Smooth muscle cell (in vitro differentiated cells): ENCODE results near the gene OBSL1. TPM values are rescaled to one million over a fixed set of nuclear protein-coding genes. Genes with fewer than 3 reads are reported as not detected.

Source experiments
- DNase-seq: peaks from one replicate; lab custom pipeline; 2025; ENCODE audit not compliant: unreplicated experiment; lab: John Stamatoyannopoulos, UW
- H2AFZ ChIP-seq: fragments of 200-600 bp; sonication (generic); 2 replicates; pipeline ENCODE4 v1.6.0; 2016; ENCODE audit warnings: antibody characterized with exemption, low read depth, mild to moderate bottlenecking
- H3F3A ChIP-seq: fragments of 200-600 bp; sonication (generic); 2 replicates; pipeline ENCODE4 v1.6.0; 2017; ENCODE audit warnings: antibody characterized with exemption, low read depth
- H3K27ac ChIP-seq: fragments of 200-600 bp; sonication (generic); 2 replicates; pipeline ENCODE4 v1.5.1; 2016; ENCODE audit warnings: low read depth, mild to moderate bottlenecking
- H3K27me3 ChIP-seq: fragments of 200-600 bp; sonication (generic); 2 replicates; pipeline ENCODE4 v1.6.1; 2016; ENCODE audit warnings: low read depth, mild to moderate bottlenecking
- H3K36me3 ChIP-seq: fragments of 200-600 bp; sonication (generic); 2 replicates; pipeline ENCODE4 v1.5.1; 2016; ENCODE audit warnings: low read depth
- H3K4me1 ChIP-seq: fragments of 200-600 bp; sonication (generic); 2 replicates; pipeline ENCODE4 v1.5.1; 2016; ENCODE audit warnings: low read depth
- H3K4me2 ChIP-seq: fragments of 200-600 bp; sonication (generic); 2 replicates; pipeline ENCODE4 v1.6.0; 2016; ENCODE audit warnings: mild to moderate bottlenecking
- H3K4me3 ChIP-seq: fragments of 200-600 bp; sonication (generic); 2 replicates; pipeline ENCODE4 v1.5.1; 2016; ENCODE audit warnings: mild to moderate bottlenecking
- H3K79me2 ChIP-seq: fragments of 200-600 bp; sonication (generic); 2 replicates; pipeline ENCODE4 v1.6.0; 2016; ENCODE audit warnings: low read depth, mild to moderate bottlenecking
- H3K9ac ChIP-seq: fragments of 200-600 bp; sonication (generic); 2 replicates; pipeline ENCODE4 v1.6.0; 2016; ENCODE audit warnings: low read depth
- H3K9me3 ChIP-seq: fragments of 200-600 bp; sonication (generic); replicated peaks from 2 replicates; pipeline ENCODE4 v1.5.1; 2016; ENCODE audit warnings: low read depth
- H4K20me1 ChIP-seq: fragments of 200-600 bp; sonication (generic); 2 replicates; pipeline ENCODE4 v1.6.0; 2016; ENCODE audit warnings: low read depth
- CTCF ChIP-seq: fragments of 200-600 bp; sonication (generic); IDR thresholded peaks from 2 replicates; pipeline ENCODE4 v1.5.1; 2017; ENCODE audit warnings: borderline replicate concordance, mild to moderate bottlenecking, antibody characterized with exemption; ENCODE audit not compliant: insufficient read depth, poor library complexity, severe bottlenecking
- WGBS: methylation state at CpG from one replicate; pipeline ENCODE4 v1.1.7; 2016; ENCODE audit warnings: low lambda C conversion rate; 5-methylcytosine and 5-hydroxymethylcytosine counted together
- polyA plus RNA-seq: library from polyadenylated mRNA; unstranded; fragments of >200 nt; fragmentation: Nextera tagmentation; extraction: Ambion mirVana; gene quantifications from 2 replicates; pipeline ENCODE4 v1.2.1, GENCODE V29; 2016
- total RNA-seq: library from RNA; depleted of rRNA; stranded (reverse); fragments of >200 nt; gene quantifications from 2 replicates; pipeline ENCODE4 v1.2.3, GENCODE V29; 2014

The OBSL1 gene
- total and polyA plus RNA-seq, 2 experiments from 2014 or later: 51.1 to 71.9 TPM

GRCh38 chr2:219560037-219560892 is 11.1 kb downstream of the OBSL1 start:
- H3K9ac ChIP-seq: no peak overlapping the region
- H3K36me3 ChIP-seq: no peaks in the 10 kb centered on the region
- 64% methylated on average over 6 of the region's 8 CpGs for WGBS
- H3K27ac ChIP-seq: no peak overlapping the region
- no peak overlapping the region for H3K4me3 ChIP-seq
- DNase-seq: no peak
- peak; percentile 82 for TF ChIP-seq CTCF
- H3K27me3 ChIP-seq: no peaks in the 10 kb centered on the region
- no peaks in the 10 kb centered on the region for H3K79me2 ChIP-seq
- no peaks in the 10 kb centered on the region for H4K20me1 ChIP-seq
- H3F3A ChIP-seq: no peaks in the 10 kb centered on the region
- H3K4me1 ChIP-seq: no peaks in the 10 kb centered on the region
- H2AFZ ChIP-seq: no peak overlapping the region
- H3K9me3 ChIP-seq: no peaks in the 10 kb centered on the region
- H3K4me2 ChIP-seq: no peak overlapping the region

GRCh38 chr2:219559156-219559915 is 12.0 kb downstream of the OBSL1 start:
- no peaks in the 10 kb centered on the region for H3K36me3 ChIP-seq
- no peaks in the 10 kb centered on the region for H3F3A ChIP-seq
- H3K4me3 ChIP-seq: no peak overlapping the region
- TF ChIP-seq CTCF: no peak
- no peak overlapping the region for H3K27ac ChIP-seq
- no peak overlapping the region for H2AFZ ChIP-seq
- no peaks in the 10 kb centered on the region for H4K20me1 ChIP-seq
- H3K9ac ChIP-seq: no peak overlapping the region
- H3K4me1 ChIP-seq: no peaks in the 10 kb centered on the region
- H3K79me2 ChIP-seq: no peaks in the 10 kb centered on the region
- H3K4me2 ChIP-seq: no peak overlapping the region
- no peaks in the 10 kb centered on the region for H3K9me3 ChIP-seq
- no peak for DNase-seq
- 96% methylated on average over 20 of the region's 20 CpGs for WGBS
- no peaks in the 10 kb centered on the region for H3K27me3 ChIP-seq

GRCh38 chr2:219557791-219558785 is 13.3 kb downstream of the OBSL1 start:
- Histone ChIP-seq H3K27me3 (no peaks in the 10 kb centered on the region), H3K4me3 (no peak overlapping the region), H3K9ac (no peak overlapping the region), H3F3A (no peaks in the 10 kb centered on the region), H4K20me1 (no peaks in the 10 kb centered on the region), H3K4me1 (peaks cover under 1% of the 10 kb centered on the region), H3K27ac (no peak overlapping the region), H3K36me3 (no peaks in the 10 kb centered on the region), H3K9me3 (no peaks in the 10 kb centered on the region), H2AFZ (no peak overlapping the region), H3K4me2 (no peak overlapping the region), H3K79me2 (no peaks in the 10 kb centered on the region)
- DNase-seq: no peak
- no peak for TF ChIP-seq CTCF
- 96% methylated on average over 25 of the region's 25 CpGs for WGBS
